Inflammatory macrophage treated with lipopolysaccharide for 1 hour (primary cell): Measurements from ENCODE around the gene RNF135.
"Not testable (repeated sequence)": the region's sequence is repeated elsewhere in the genome, so short reads cannot be mapped to it uniquely, and the experiment has no call there.

Source experiments
- DNase-seq, 2 donors: peaks; one replicate each; pipeline ENCODE4 v3.0.0-alpha.2; 2020 to 2022

RNF135 gene

GRCh38 chr17:31004160-31004559, 33.3 kb downstream of the RNF135 start:
- no peak for DNase-seq

GRCh38 chr17:31007695-31008373, 37.0 kb downstream of the RNF135 start:
- no peak for DNase-seq

GRCh38 chr17:31008374-31009041, 37.7 kb downstream of the RNF135 start:
- peak; percentile 60 to 67 for DNase-seq

GRCh38 chr17:31009042-31009702, 38.3 kb downstream of the RNF135 start:
- DNase-seq = not testable (repeated sequence)

GRCh38 chr17:31010014-31010413, 39.2 kb downstream of the RNF135 start:
- DNase-seq = not testable (repeated sequence)

- no peak for DNase-seq
These were observed 43.0 kb downstream of the RNF135 start for GRCh38 chr17:31013844-31014243.

- DNase-seq = no peak
These were observed 44.8 kb downstream of the RNF135 start for GRCh38 chr17:31015639-31016038.

GRCh38 chr17:31019004-31019403, 48.2 kb downstream of the RNF135 start:
- no peak for DNase-seq

GRCh38 chr17:31023171-31023570, 52.3 kb downstream of the RNF135 start:
- not testable (repeated sequence) for DNase-seq

- DNase-seq = no peak
These were observed 61.0 kb downstream of the RNF135 start for GRCh38 chr17:31031841-31032240.

GRCh38 chr17:31035611-31036010, 64.8 kb downstream of the RNF135 start:
- DNase-seq = not testable (repeated sequence)

- not testable (repeated sequence) for DNase-seq
These were observed 70.0 kb downstream of the RNF135 start for GRCh38 chr17:31040837-31041236.

GRCh38 chr17:31042378-31042777, 71.5 kb downstream of the RNF135 start:
- not testable (repeated sequence) for DNase-seq

GRCh38 chr17:31046856-31047425, 76.1 kb downstream of the RNF135 start:
- DNase-seq = not testable (repeated sequence)

- DNase-seq = no peak
These were observed 77.3 kb downstream of the RNF135 start for GRCh38 chr17:31048142-31048541.

- DNase-seq = no peak
These were observed 77.9 kb downstream of the RNF135 start for GRCh38 chr17:31048780-31049179.
